ENCODE results near the gene SPTB. TPM values are rescaled to one million over a fixed set of nuclear protein-coding genes. Genes with fewer than 3 reads are reported as not detected.

Gene SPTB
- total RNA-seq, 1 donor from 2014 or later: not detected

- Mint-ChIP-seq H3K9me3 (no peaks in the 10 kb centered on the region), H3K27ac (no peak overlapping the region), H3K4me1 (no peaks in the 10 kb centered on the region), H3K27me3 (peaks cover 29% of the 10 kb centered on the region), H3K4me3 (no peak overlapping the region), H3K36me3 (ENCODE audit: low read depth) (no peaks in the 10 kb centered on the region)
- no peak for DNase-seq
- intact Hi-C loops (cut with micrococcal nuclease): no loop called here
Measured at GRCh38 chr14:64855721-64856528, 23.8 kb downstream of the SPTB start.

- DNase-seq: no peak
- Mint-ChIP-seq H3K9me3 (no peaks in the 10 kb centered on the region), H3K27me3 (peaks cover 53% of the 10 kb centered on the region), H3K4me3 (no peak overlapping the region), H3K27ac (no peak overlapping the region), H3K4me1 (peaks cover 6% of the 10 kb centered on the region), H3K36me3 (ENCODE audit: low read depth) (no peaks in the 10 kb centered on the region)
- intact Hi-C loops (cut with micrococcal nuclease): no loop called here
Measured at GRCh38 chr14:64850369-64851137, 29.2 kb downstream of the SPTB start.

GRCh38 chr14:64849940-64850339 lies 29.8 kb downstream of the SPTB start:
- DNase-seq: no peak
- no peaks in the 10 kb centered on the region for H3K9me3 Mint-ChIP-seq
- H3K36me3 Mint-ChIP-seq (ENCODE audit: low read depth): no peaks in the 10 kb centered on the region
- no peak overlapping the region for H3K27ac Mint-ChIP-seq
- intact Hi-C loops (cut with micrococcal nuclease): no loop called here
- peaks cover 6% of the 10 kb centered on the region for H3K4me1 Mint-ChIP-seq
- H3K4me3 Mint-ChIP-seq: no peak overlapping the region
- peaks cover 58% of the 10 kb centered on the region for H3K27me3 Mint-ChIP-seq

- H3K4me1 Mint-ChIP-seq: peaks cover 6% of the 10 kb centered on the region
- peaks cover 68% of the 10 kb centered on the region for H3K27me3 Mint-ChIP-seq
- no peak overlapping the region for H3K27ac Mint-ChIP-seq
- H3K9me3 Mint-ChIP-seq: no peaks in the 10 kb centered on the region
- no peaks in the 10 kb centered on the region for H3K36me3 Mint-ChIP-seq (ENCODE audit: low read depth)
- H3K4me3 Mint-ChIP-seq: no peak overlapping the region
- DNase-seq: no peak
- intact Hi-C loops (cut with micrococcal nuclease): no loop called here
Measured at GRCh38 chr14:64848239-64848638, 31.5 kb downstream of the SPTB start.

- H3K36me3 Mint-ChIP-seq (ENCODE audit: low read depth): no peaks in the 10 kb centered on the region
- intact Hi-C loops (cut with micrococcal nuclease): no loop called here
Measured at GRCh38 chr14:64846319-64846718, 33.4 kb downstream of the SPTB start.

GRCh38 chr14:64845878-64846277 lies 33.8 kb downstream of the SPTB start:
- Mint-ChIP-seq H3K27ac (no peak overlapping the region), H3K9me3 (no peaks in the 10 kb centered on the region), H3K27me3 (peaks cover 66% of the 10 kb centered on the region), H3K36me3 (ENCODE audit: low read depth) (no peaks in the 10 kb centered on the region), H3K4me3 (no peak overlapping the region), H3K4me1 (peaks cover 6% of the 10 kb centered on the region)
- intact Hi-C loops (cut with micrococcal nuclease): no loop called here
- DNase-seq: no peak

More at GRCh38 chr14:64846319-64846718, 33.4 kb downstream of the SPTB start:
- Mint-ChIP-seq H3K27ac (no peak overlapping the region), H3K4me1 (peaks cover 6% of the 10 kb centered on the region), H3K4me3 (no peak overlapping the region), H3K9me3 (no peaks in the 10 kb centered on the region), H3K27me3 (peaks cover 65% of the 10 kb centered on the region)
- no peak for DNase-seq

- H3K27ac Mint-ChIP-seq: no peak overlapping the region
- no peaks in the 10 kb centered on the region for H3K9me3 Mint-ChIP-seq
- no peak overlapping the region for H3K4me3 Mint-ChIP-seq
- H3K36me3 Mint-ChIP-seq (ENCODE audit: low read depth): no peaks in the 10 kb centered on the region
- peaks cover 62% of the 10 kb centered on the region for H3K27me3 Mint-ChIP-seq
- peaks cover 6% of the 10 kb centered on the region for H3K4me1 Mint-ChIP-seq
- intact Hi-C loops (cut with micrococcal nuclease): no loop called here
- no peak for DNase-seq
Measured at GRCh38 chr14:64844969-64845536, 34.7 kb downstream of the SPTB start.

- intact Hi-C loops (cut with micrococcal nuclease): no loop called here
- no peak for DNase-seq
- Mint-ChIP-seq H3K27me3 (peaks cover 57% of the 10 kb centered on the region), H3K4me3 (no peak overlapping the region), H3K36me3 (ENCODE audit: low read depth) (no peaks in the 10 kb centered on the region), H3K9me3 (no peaks in the 10 kb centered on the region), H3K27ac (no peak overlapping the region), H3K4me1 (peaks cover 6% of the 10 kb centered on the region)
Measured at GRCh38 chr14:64844272-64844671, 35.4 kb downstream of the SPTB start.

- no peak for DNase-seq
- Mint-ChIP-seq H3K36me3 (ENCODE audit: low read depth) (no peaks in the 10 kb centered on the region), H3K27me3 (peaks cover 59% of the 10 kb centered on the region), H3K27ac (no peak overlapping the region), H3K4me1 (peaks cover 6% of the 10 kb centered on the region), H3K9me3 (no peaks in the 10 kb centered on the region), H3K4me3 (no peak overlapping the region)
- intact Hi-C loops (cut with micrococcal nuclease): no loop called here
Measured at GRCh38 chr14:64843548-64843947, 36.2 kb downstream of the SPTB start.

- no peaks in the 10 kb centered on the region for H3K9me3 Mint-ChIP-seq
- no peaks in the 10 kb centered on the region for H3K36me3 Mint-ChIP-seq (ENCODE audit: low read depth)
- H3K4me3 Mint-ChIP-seq: no peak overlapping the region
- no peak overlapping the region for H3K27ac Mint-ChIP-seq
- intact Hi-C loops (cut with micrococcal nuclease): no loop called here
- H3K27me3 Mint-ChIP-seq: peaks cover 52% of the 10 kb centered on the region
- H3K4me1 Mint-ChIP-seq: no peaks in the 10 kb centered on the region
- DNase-seq: no peak
Measured at GRCh38 chr14:64841772-64842750, 37.6 kb downstream of the SPTB start.

GRCh38 chr14:64841121-64841651 lies 38.5 kb downstream of the SPTB start:
- no peak for DNase-seq
- Mint-ChIP-seq H3K27ac (no peak overlapping the region), H3K4me1 (no peaks in the 10 kb centered on the region), H3K4me3 (no peak overlapping the region), H3K36me3 (ENCODE audit: low read depth) (no peaks in the 10 kb centered on the region), H3K27me3 (peaks cover 53% of the 10 kb centered on the region), H3K9me3 (no peaks in the 10 kb centered on the region)
- intact Hi-C loops (cut with micrococcal nuclease): no loop called here

- Mint-ChIP-seq H3K4me1 (no peaks in the 10 kb centered on the region), H3K9me3 (no peaks in the 10 kb centered on the region), H3K4me3 (no peak overlapping the region), H3K27ac (no peak overlapping the region), H3K27me3 (peaks cover 32% of the 10 kb centered on the region), H3K36me3 (ENCODE audit: low read depth) (no peaks in the 10 kb centered on the region)
- DNase-seq: no peak
- intact Hi-C loops (cut with micrococcal nuclease): no loop called here
Measured at GRCh38 chr14:64838656-64839055, 41.1 kb downstream of the SPTB start.

- Mint-ChIP-seq H3K27me3 (peaks cover 17% of the 10 kb centered on the region), H3K27ac (no peak overlapping the region), H3K9me3 (no peaks in the 10 kb centered on the region), H3K4me1 (no peaks in the 10 kb centered on the region), H3K36me3 (ENCODE audit: low read depth) (no peaks in the 10 kb centered on the region), H3K4me3 (no peak overlapping the region)
- no peak for DNase-seq
- intact Hi-C loops (cut with micrococcal nuclease): no loop called here
Measured at GRCh38 chr14:64835431-64835830, 44.3 kb downstream of the SPTB start.
